Neural progenitor cell (in vitro differentiated cells): Measurements from ENCODE around the gene DAO. TPM values are rescaled to one million over a fixed set of nuclear protein-coding genes. Genes with fewer than 3 reads are reported as not detected.

Source experiments
- DNase-seq: peaks from one replicate; pipeline ENCODE4 v3.0.0-alpha.2; 2016; ENCODE audit warnings: low spot score
- H2AFZ ChIP-seq: fragments of 200-600 bp; sonication (generic); replicated peaks from 2 replicates; pipeline ENCODE4 v1.6.1; 2016; ENCODE audit warnings: antibody characterized with exemption
- H3F3A ChIP-seq: fragments of 200-600 bp; sonication (generic); 2 replicates; pipeline ENCODE4 v1.6.1; 2016; ENCODE audit warnings: antibody characterized with exemption, low read depth
- H3K27ac ChIP-seq: fragments of 200-600 bp; sonication (generic); 2 replicates; pipeline ENCODE4 v1.5.1; 2016; ENCODE audit warnings: mild to moderate bottlenecking
- H3K27me3 ChIP-seq: fragments of 200-600 bp; sonication (generic); 2 replicates; pipeline ENCODE4 v1.6.1; 2016; ENCODE audit warnings: mild to moderate bottlenecking, moderate library complexity
- H3K36me3 ChIP-seq: fragments of 200-600 bp; sonication (generic); 2 replicates; pipeline ENCODE4 v1.5.1; 2016
- H3K4me1 ChIP-seq: fragments of 200-600 bp; sonication (generic); 2 replicates; pipeline ENCODE4 v1.6.1; 2016; ENCODE audit warnings: mixed run types
- H3K4me2 ChIP-seq: fragments of 200-600 bp; sonication (generic); 2 replicates; pipeline ENCODE4 v1.6.1; 2016
- H3K4me3 ChIP-seq: fragments of 200-600 bp; sonication (generic); 2 replicates; pipeline ENCODE4 v1.5.1; 2016
- H3K79me2 ChIP-seq: fragments of 200-600 bp; sonication (generic); 2 replicates; pipeline ENCODE4 v1.6.1; 2016; ENCODE audit warnings: low read depth
- H3K9ac ChIP-seq: fragments of 200-600 bp; sonication (generic); 2 replicates; pipeline ENCODE4 v1.6.1; 2016
- H3K9me3 ChIP-seq: fragments of 200-600 bp; sonication (generic); 2 replicates; pipeline ENCODE4 v1.5.1; 2016; ENCODE audit warnings: low read depth
- H4K20me1 ChIP-seq: fragments of 200-600 bp; sonication (generic); 2 replicates; pipeline ENCODE4 v1.6.1; 2016; ENCODE audit warnings: low read depth
- H3K27ac Mint-ChIP-seq: 3 replicates; pipeline ENCODE4 v1.8.0; 2021; ENCODE audit warnings: mixed read lengths
- H3K27me3 Mint-ChIP-seq: 2 replicates; pipeline ENCODE4 v1.8.0; 2022; ENCODE audit warnings: low read depth, mild to moderate bottlenecking, inconsistent platforms, moderate library complexity, mixed read lengths; ENCODE audit not compliant: insufficient read depth
- H3K36me3 Mint-ChIP-seq: 3 replicates; pipeline ENCODE4 v1.8.0; 2021; ENCODE audit warnings: mixed read lengths
- H3K4me1 Mint-ChIP-seq: 3 replicates; pipeline ENCODE4 v1.8.0; 2021; ENCODE audit warnings: mixed read lengths
- H3K4me3 Mint-ChIP-seq: 3 replicates; pipeline ENCODE4 v1.8.0; 2021; ENCODE audit warnings: mild to moderate bottlenecking, moderate library complexity, mixed read lengths
- H3K9me3 Mint-ChIP-seq: 3 replicates; pipeline ENCODE4 v1.8.0; 2020; ENCODE audit warnings: mixed read lengths
- CTCF ChIP-seq: fragments of 200-600 bp; sonication (generic); IDR thresholded peaks from 2 replicates; pipeline ENCODE4 v1.5.1; 2017; ENCODE audit warnings: antibody characterized with exemption, mild to moderate bottlenecking
- EZH2 ChIP-seq: fragments of 200-600 bp; sonication (generic); IDR thresholded peaks from 2 replicates; pipeline ENCODE4 v1.6.1; 2017; ENCODE audit warnings: antibody characterized with exemption, mild to moderate bottlenecking, moderate library complexity
- EZH2phosphoT487 ChIP-seq: fragments of 200-600 bp; sonication (generic); IDR thresholded peaks from 2 replicates; pipeline ENCODE4 v1.6.1; 2017; ENCODE audit warnings: antibody characterized with exemption
- total RNA-seq: library from RNA; depleted of rRNA; stranded (reverse); fragments of >200 nt; gene quantifications from 2 replicates; pipeline ENCODE4 v1.2.3, GENCODE V29; 2015; ENCODE audit warnings: low replicate concordance

Gene DAO
- total RNA-seq, 1 donor from 2014 or later = not detected

GRCh38 chr12:108930155-108930554 lies 50.3 kb downstream of the DAO start:
- peaks cover 17% of the 10 kb centered on the region for H3K4me1 Mint-ChIP-seq
- no peaks in the 10 kb centered on the region for H3K36me3 Mint-ChIP-seq
- no peaks in the 10 kb centered on the region for H3K27me3 ChIP-seq
- H3K27me3 Mint-ChIP-seq = peaks cover 7% of the 10 kb centered on the region
- peaks cover 8% of the 10 kb centered on the region for H3K4me1 ChIP-seq
- H3K27ac ChIP-seq = no peak overlapping the region
- H3K9me3 ChIP-seq = no peaks in the 10 kb centered on the region
- H3K9ac ChIP-seq = no peak overlapping the region
- no peaks in the 10 kb centered on the region for H4K20me1 ChIP-seq
- no peak overlapping the region for H3K4me3 ChIP-seq
- TF ChIP-seq EZH2phosphoT487 = no peak
- no peak for TF ChIP-seq CTCF
- TF ChIP-seq EZH2 = no peak
- no peaks in the 10 kb centered on the region for H3K79me2 ChIP-seq
- H3K36me3 ChIP-seq = no peaks in the 10 kb centered on the region
- peaks cover 3% of the 10 kb centered on the region for H3K9me3 Mint-ChIP-seq
- peak overlapping the region; percentile 78 for H3K27ac Mint-ChIP-seq
- no peak overlapping the region for H2AFZ ChIP-seq
- no peak overlapping the region for H3K4me2 ChIP-seq
- no peak for DNase-seq
- H3K4me3 Mint-ChIP-seq = no peak overlapping the region
- H3F3A ChIP-seq = peaks cover 8% of the 10 kb centered on the region

GRCh38 chr12:108930756-108931155 lies 50.9 kb downstream of the DAO start:
- Histone ChIP-seq H3K4me2 (no peak overlapping the region), H3K9ac (no peak overlapping the region), H3K36me3 (no peaks in the 10 kb centered on the region), H3K79me2 (no peaks in the 10 kb centered on the region), H2AFZ (no peak overlapping the region), H3K4me3 (no peak overlapping the region), H3F3A (peaks cover 8% of the 10 kb centered on the region), H3K9me3 (no peaks in the 10 kb centered on the region), H3K27me3 (no peaks in the 10 kb centered on the region), H3K27ac (peak overlapping the region; percentile 53), H4K20me1 (no peaks in the 10 kb centered on the region), H3K4me1 (peaks cover 8% of the 10 kb centered on the region)
- DNase-seq = no peak
- peaks cover 7% of the 10 kb centered on the region for H3K27me3 Mint-ChIP-seq
- peaks cover 3% of the 10 kb centered on the region for H3K9me3 Mint-ChIP-seq
- no peak overlapping the region for H3K4me3 Mint-ChIP-seq
- H3K36me3 Mint-ChIP-seq = no peaks in the 10 kb centered on the region
- peak overlapping the region; percentile 76 for H3K27ac Mint-ChIP-seq
- H3K4me1 Mint-ChIP-seq = peaks cover 17% of the 10 kb centered on the region
- TF ChIP-seq EZH2phosphoT487 = no peak
- TF ChIP-seq CTCF = no peak
- TF ChIP-seq EZH2 = no peak

- Mint-ChIP-seq H3K4me1 (peaks cover 17% of the 10 kb centered on the region), H3K9me3 (no peaks in the 10 kb centered on the region), H3K27me3 (peaks cover 9% of the 10 kb centered on the region), H3K4me3 (no peak overlapping the region), H3K27ac (no peak overlapping the region), H3K36me3 (no peaks in the 10 kb centered on the region)
- no peaks in the 10 kb centered on the region for H3K9me3 ChIP-seq
- TF ChIP-seq EZH2phosphoT487 (no peak), EZH2 (no peak), CTCF (no peak)
- DNase-seq = no peak
- H3K27ac ChIP-seq = no peak overlapping the region
- H3K4me3 ChIP-seq = no peak overlapping the region
- no peak overlapping the region for H3K4me2 ChIP-seq
- no peaks in the 10 kb centered on the region for H3K36me3 ChIP-seq
- no peaks in the 10 kb centered on the region for H3K79me2 ChIP-seq
- H3F3A ChIP-seq = peaks cover 8% of the 10 kb centered on the region
- H3K4me1 ChIP-seq = peaks cover 8% of the 10 kb centered on the region
- no peak overlapping the region for H3K9ac ChIP-seq
- H2AFZ ChIP-seq = no peak overlapping the region
- no peaks in the 10 kb centered on the region for H3K27me3 ChIP-seq
- H4K20me1 ChIP-seq = no peaks in the 10 kb centered on the region
These were observed 54.1 kb downstream of the DAO start for GRCh38 chr12:108933949-108934348.
